IPS DF 4.7 (cell line): ENCODE results near the gene SFPQ.
"Not testable (repeated sequence)": the region's sequence is repeated elsewhere in the genome, so short reads cannot be mapped to it uniquely, and the experiment has no call there.

Experiments
- DNase-seq: peaks from one replicate; pipeline ENCODE4 v3.0.0-alpha.2; 2013; ENCODE audit warnings: low spot score; ENCODE audit errors: extremely low read depth

SFPQ gene

DNA sequence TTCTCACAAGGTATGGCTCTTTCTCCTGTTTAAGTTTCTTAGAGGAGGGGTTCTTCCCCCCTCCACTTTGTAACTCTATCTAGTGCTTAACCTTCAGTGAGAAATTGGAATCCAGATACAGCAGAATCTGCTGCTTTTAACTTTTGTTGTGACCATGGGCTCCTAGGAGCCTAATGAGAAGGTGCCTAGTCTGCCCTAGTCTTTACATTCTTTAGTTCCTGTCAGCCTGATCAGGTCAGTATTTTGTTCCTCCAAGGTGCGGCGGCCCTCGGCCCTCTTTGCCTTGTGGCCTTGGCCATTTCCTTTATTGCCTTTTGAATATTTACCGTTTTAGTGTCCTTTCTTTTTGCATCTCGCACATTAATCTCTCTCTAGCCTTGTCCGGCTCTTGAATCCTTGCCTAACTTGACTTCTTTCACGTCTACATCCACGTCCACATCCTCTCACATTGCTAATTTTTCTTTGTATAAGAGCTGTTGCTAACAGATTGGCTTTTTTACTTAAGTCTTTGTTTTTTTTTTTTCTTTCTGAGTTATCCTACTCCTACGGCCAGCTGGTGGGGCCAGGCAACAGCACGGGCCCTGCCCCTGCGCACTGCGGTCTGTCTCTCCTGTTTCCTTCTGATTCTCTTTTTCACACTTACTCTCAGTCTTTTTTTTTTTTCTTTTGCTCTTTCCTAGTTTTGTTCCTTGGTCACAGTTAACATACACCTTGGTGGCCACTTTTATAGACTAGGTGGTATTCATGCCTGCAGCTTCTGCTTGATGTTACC is 49.0 kb downstream of the SFPQ start:
- DNase-seq = no peak

DNA sequence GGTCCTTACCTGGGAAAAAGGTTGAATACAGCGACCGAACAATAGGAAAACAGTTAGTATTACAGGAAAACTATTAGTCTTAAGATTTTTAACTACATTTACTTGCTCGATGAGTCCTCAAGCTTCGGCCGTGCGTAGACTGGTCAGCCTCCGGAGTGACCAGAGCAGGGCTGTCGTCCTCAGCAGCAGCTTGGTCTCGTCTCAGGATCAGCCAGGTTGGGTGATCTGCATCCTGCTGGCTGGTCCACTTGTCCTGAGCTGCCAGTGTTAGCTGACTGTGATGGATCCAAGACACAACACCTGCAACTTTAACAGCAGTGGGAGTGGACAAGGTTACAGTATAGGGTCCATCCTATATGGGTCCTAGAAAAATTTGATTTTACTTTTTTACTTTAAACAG is 50.2 kb downstream of the SFPQ start:
- DNase-seq = not testable (repeated sequence)

DNA sequence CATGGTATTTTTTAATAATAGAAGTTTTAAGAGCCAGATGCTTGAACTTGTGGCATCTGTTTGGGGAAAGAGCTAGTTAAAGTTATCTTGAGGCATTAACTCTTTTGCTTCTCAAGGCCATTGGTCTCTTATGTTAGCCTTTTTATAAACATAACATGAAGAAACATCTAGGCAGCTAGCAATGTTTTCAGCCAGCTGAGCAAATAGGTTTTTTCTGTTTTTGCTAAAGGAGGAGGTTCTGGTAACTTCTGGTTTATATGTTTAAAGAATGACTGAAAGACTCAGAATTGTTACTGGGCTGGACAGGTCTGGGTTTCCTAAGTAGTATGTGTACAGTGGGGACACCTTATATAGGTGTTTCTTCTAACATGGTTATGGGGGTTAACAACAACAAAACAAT is 50.7 kb downstream of the SFPQ start:
- not testable (repeated sequence) for DNase-seq

DNA sequence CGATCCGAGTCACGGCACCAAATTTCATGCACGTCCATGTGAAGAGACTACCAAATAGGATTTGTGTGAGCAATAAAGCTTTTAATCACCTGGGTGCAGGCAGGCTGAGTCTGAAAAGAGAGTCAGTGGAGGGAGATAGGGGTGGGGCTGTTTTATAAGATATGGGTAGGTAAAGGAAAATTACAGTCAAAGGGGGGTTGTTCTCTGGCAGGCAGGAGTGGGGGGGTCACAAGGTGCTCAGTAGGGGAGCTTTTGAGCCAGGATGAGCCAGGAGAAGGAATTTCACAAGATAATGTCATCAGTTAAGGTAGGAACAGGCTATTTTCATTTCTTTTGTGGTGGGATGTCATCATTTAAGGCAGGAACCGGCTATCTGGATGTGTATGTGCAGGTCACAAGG is 55.4 kb downstream of the SFPQ start:
- DNase-seq = not testable (repeated sequence)

DNA sequence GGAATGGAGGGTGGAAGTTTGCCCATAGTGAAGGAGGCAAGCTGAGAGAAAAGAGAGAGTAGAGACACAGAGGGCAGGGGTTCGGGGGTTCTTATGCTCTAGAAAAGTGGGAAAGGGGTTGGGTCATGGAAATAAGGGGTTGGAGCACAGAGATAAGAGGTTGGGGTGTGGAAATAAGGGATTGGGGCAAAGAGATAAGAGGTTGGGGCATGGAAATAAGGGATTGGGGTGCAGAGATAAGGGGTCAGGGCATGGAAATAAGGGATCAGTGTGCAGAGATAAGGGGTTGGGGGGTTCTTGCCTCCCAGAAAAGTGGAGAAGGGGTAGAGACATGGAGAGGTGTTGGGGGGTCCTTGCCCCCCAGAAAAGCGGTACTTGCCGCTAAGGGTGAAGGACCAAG is 56.2 kb downstream of the SFPQ start:
- no peak for DNase-seq
